Prostate gland (tissue), 2 donors: ENCODE data around the gene RPS6KA2. TPM values are rescaled to one million over a fixed set of nuclear protein-coding genes. Genes with fewer than 3 reads are reported as not detected.

Source experiments
- DNase-seq: peaks from one replicate; pipeline ENCODE4 v3.0.0-alpha.2; 2019; ENCODE audit warnings: low spot score
- H3K27ac ChIP-seq, 2 donors: fragments of 200-600 bp; sonication (generic); 2 replicates each; pipeline ENCODE4 v1.5.1; 2017 to 2019
- H3K27me3 ChIP-seq: fragments of 200-600 bp; sonication (generic); replicated peaks from 2 replicates; pipeline ENCODE4 v1.5.1; 2019; ENCODE audit not compliant: insufficient read depth
- H3K36me3 ChIP-seq, 2 donors: fragments of 200-600 bp; sonication (generic); 1 replicate in 1 of 2; 2 replicates in 1 of 2; pipeline versions ENCODE4 v1.5.1 to v1.8.1; 2017 to 2019
- H3K4me1 ChIP-seq: fragments of 200-600 bp; sonication (generic); replicated peaks from 2 replicates; pipeline ENCODE4 v1.5.1; 2019
- H3K4me3 ChIP-seq, 2 donors: fragments of 200-600 bp; sonication (generic); 2 replicates each; pipeline ENCODE4 v1.5.1; 2017 to 2019
- H3K9me3 ChIP-seq: fragments of 200-600 bp; sonication (generic); 2 replicates; pipeline ENCODE4 v1.5.1; 2017
- POLR2A ChIP-seq: fragments of 450-650 bp; IDR thresholded peaks from one replicate; pipeline ENCODE4 v1.6.1; 2016; ENCODE audit warnings: antibody characterized with exemption, mild to moderate bottlenecking
- POLR2AphosphoS5 ChIP-seq: sonication (generic); formaldehyde crosslinking; IDR thresholded peaks from one replicate; pipeline ENCODE4 v1.6.1; 2017; ENCODE audit warnings: antibody characterized with exemption
- WGBS: methylation state at CpG from one replicate; pipeline ENCODE4 v1.1.5; 2018; 5-methylcytosine and 5-hydroxymethylcytosine counted together
- intact Hi-C: fragments of 100-400 bp; cut with DNase I; formaldehyde crosslinking; loops from one replicate; pipeline ENCODE4 v1.14.2; 2022
- total RNA-seq, 2 donors: library from RNA; depleted of rRNA; stranded (reverse); fragments of >200 nt; gene quantifications; one replicate each; pipeline ENCODE4 v1.1.0, GENCODE V29; 2016
- TF ChIP-seq, protein P1 (sequence below), 4 experiments: fragments of 200-600 bp in 2 of 4; fragments of 450-650 bp in 2 of 4; sonication (generic) in 2 of 4; IDR thresholded peaks; 1 replicate in 3 of 4; 2 replicates in 1 of 4; pipeline ENCODE4 v1.5.1; 2016 to 2019; ENCODE audit warnings: antibody characterized with exemption in 4 of 4, mild to moderate bottlenecking in 2 of 4, moderate library complexity in 2 of 4

The RPS6KA2 gene
- total RNA-seq, 2 donors from 2014 or later: 32.2 to 44.3 TPM

DNA sequence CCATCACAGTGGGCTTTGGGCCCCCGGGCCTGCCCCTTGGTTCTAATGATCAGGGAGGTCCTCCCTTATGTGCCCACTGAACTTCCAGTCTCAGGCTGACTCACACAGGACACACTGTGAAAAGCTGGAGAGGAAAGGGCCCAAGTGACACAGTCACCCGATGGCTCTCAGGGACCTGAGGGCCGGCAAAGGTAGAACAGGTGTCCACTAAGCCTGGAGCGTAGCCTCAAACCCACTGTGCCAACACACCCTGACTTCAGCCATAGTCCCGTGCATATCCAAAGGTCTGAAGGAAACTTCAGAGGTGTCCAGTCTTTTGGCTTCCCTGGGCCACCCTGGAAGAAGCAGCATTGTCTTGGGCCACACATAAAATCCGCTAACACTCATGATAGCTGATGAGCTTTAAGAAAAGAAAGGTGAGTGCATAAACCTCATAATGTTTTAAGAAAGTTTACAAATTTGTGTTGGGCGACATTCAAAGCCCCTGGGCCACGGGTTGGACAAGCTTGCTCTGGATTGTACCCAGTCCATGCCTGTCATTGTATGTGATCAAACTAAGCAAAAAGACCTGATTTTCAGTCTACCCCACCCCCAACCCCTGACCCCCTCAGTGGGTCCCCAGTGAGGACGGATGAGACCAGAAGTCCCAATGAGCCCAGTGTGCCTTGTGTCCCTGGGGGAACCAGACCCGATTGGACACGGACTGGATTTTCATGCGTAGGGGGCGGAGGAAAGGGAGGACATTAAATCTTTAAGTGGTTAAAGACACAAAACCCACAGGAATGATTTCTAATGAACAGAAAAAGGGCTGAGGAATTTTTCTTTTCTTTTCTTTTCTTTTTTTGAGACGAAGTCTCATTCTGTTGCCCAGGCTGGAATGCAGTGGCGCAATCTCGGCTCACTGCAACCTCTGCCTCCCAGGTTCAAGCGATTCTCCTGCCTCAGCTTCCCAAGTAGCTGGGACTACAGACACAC lies 46.7 kb downstream of the RPS6KA2 start:
- no peak for TF ChIP-seq POLR2A
- TF ChIP-seq, protein P1, sequence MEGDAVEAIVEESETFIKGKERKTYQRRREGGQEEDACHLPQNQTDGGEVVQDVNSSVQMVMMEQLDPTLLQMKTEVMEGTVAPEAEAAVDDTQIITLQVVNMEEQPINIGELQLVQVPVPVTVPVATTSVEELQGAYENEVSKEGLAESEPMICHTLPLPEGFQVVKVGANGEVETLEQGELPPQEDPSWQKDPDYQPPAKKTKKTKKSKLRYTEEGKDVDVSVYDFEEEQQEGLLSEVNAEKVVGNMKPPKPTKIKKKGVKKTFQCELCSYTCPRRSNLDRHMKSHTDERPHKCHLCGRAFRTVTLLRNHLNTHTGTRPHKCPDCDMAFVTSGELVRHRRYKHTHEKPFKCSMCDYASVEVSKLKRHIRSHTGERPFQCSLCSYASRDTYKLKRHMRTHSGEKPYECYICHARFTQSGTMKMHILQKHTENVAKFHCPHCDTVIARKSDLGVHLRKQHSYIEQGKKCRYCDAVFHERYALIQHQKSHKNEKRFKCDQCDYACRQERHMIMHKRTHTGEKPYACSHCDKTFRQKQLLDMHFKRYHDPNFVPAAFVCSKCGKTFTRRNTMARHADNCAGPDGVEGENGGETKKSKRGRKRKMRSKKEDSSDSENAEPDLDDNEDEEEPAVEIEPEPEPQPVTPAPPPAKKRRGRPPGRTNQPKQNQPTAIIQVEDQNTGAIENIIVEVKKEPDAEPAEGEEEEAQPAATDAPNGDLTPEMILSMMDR (IDR thresholded peaks at IDR 0.05): no peak
- no peak for TF ChIP-seq POLR2AphosphoS5
- Histone ChIP-seq H3K36me3 (no peaks in the 10 kb centered on the region), H3K27ac (no peak overlapping the region), H3K9me3 (no peaks in the 10 kb centered on the region), H3K4me1 (no peaks in the 10 kb centered on the region), H3K27me3 (no peaks in the 10 kb centered on the region), H3K4me3 (no peak overlapping the region)
- DNase-seq: no peak
- intact Hi-C loops: no loop called here
- 91% methylated on average over 17 of the region's 17 CpGs for WGBS

GRCh38 chr6:166579237-166579850 lies 47.7 kb downstream of the RPS6KA2 start:
- no peak overlapping the region for H3K27ac ChIP-seq
- WGBS: 75% methylated on average over 9 of the region's 9 CpGs
- no peaks in the 10 kb centered on the region for H3K36me3 ChIP-seq
- TF ChIP-seq, protein P1 (IDR thresholded peaks at IDR 0.05): no peak
- TF ChIP-seq POLR2A: no peak
- TF ChIP-seq POLR2AphosphoS5: no peak
- no peaks in the 10 kb centered on the region for H3K4me1 ChIP-seq
- no peak for DNase-seq
- no peaks in the 10 kb centered on the region for H3K9me3 ChIP-seq
- H3K4me3 ChIP-seq: no peak overlapping the region
- no peaks in the 10 kb centered on the region for H3K27me3 ChIP-seq
- intact Hi-C loops: no loop called here

DNA sequence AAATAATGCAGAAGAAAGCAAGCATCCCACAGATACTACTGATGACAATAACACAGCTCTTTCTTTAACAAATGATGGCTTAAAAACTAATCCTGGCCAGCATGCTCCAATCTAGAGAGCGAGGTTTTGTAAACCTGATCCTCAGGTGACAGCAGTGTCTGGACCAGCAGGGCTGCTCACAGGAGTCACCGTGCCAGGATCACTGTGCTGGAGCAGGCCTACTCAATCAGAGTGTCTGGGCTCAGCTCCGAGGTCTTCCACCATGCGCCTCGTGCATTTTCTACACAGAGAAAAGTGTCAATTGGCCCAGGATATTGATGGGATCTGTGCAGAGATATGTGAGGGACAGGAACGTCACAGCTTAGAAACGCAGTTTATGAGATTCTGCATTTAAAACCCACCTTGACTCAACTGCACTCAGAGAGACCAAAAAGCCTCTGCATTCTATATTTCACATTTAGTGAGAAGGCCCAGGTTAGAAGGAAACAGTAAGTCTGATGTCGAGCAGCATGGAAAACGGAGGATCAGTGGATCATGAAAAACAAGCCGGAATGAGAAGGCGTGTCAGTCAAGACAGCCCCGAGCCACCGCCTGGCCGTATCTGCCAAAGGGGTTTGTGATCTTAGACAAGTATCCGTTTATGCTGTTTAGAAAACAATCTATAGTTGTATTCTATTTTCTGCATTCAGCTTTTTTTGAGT lies 48.4 kb downstream of the RPS6KA2 start:
- Histone ChIP-seq H3K27me3 (no peaks in the 10 kb centered on the region), H3K9me3 (no peaks in the 10 kb centered on the region), H3K4me1 (no peaks in the 10 kb centered on the region), H3K27ac (no peak overlapping the region), H3K4me3 (no peak overlapping the region), H3K36me3 (no peaks in the 10 kb centered on the region)
- 90% methylated on average over 15 of the region's 15 CpGs for WGBS
- no peak for TF ChIP-seq POLR2AphosphoS5
- TF ChIP-seq, protein P1 (IDR thresholded peaks at IDR 0.05): no peak
- no peak for DNase-seq
- intact Hi-C loops: no loop called here

DNA sequence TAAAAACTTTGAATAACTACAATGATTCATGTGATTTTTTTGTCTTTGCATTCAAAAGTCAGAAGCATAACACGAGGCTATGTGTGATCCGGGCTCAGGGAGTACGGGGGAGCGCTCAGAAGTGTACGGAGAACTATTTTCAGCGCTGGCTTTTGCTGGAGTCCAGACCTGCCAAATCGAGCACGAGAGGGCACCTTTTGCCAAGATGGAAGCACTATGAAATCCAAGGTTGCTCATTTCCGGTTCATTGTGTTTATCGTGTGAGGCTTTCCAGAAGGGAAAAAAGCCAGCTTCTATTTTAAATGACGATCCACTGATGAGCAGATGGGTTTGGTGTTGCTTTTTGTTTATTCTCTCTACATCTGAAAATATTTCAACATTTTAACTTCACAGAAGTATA lies 51.8 kb downstream of the RPS6KA2 start:
- TF ChIP-seq, protein P1 (IDR thresholded peaks at IDR 0.05): no peak
- no peak for TF ChIP-seq POLR2A
- no peak for TF ChIP-seq POLR2AphosphoS5
- Histone ChIP-seq H3K9me3 (no peaks in the 10 kb centered on the region), H3K36me3 (no peaks in the 10 kb centered on the region), H3K27me3 (no peaks in the 10 kb centered on the region), H3K27ac (no peak overlapping the region), H3K4me3 (no peak overlapping the region), H3K4me1 (no peaks in the 10 kb centered on the region)
- intact Hi-C loops: no loop called here
- 88% methylated on average over 11 of the region's 11 CpGs for WGBS
- DNase-seq: no peak
